Adrenal gland (tissue), 5 donors: ENCODE data around the gene ZNG1F.

Source experiments
- POLR2A ChIP-seq, 2 donors: fragments of 450-650 bp; IDR thresholded peaks; one replicate each; pipeline ENCODE4 v1.6.1; 2017; ENCODE audit warnings: antibody characterized with exemption in 2 of 2, mild to moderate bottlenecking in 2 of 2, moderate library complexity in 1 of 2
- TF ChIP-seq, protein P1 (sequence below), 6 experiments: fragments of 450-650 bp in 4 of 6; fragments of 200-600 bp in 2 of 6; sonication (generic) in 1 of 6; IDR thresholded peaks; 1 replicate in 5 of 6; 2 replicates in 1 of 6; pipeline versions ENCODE4 v1.5.1 to v1.8.0; 2016 to 2021; ENCODE audit warnings: antibody characterized with exemption in 6 of 6, mild to moderate bottlenecking in 2 of 6, moderate library complexity in 1 of 6
- donor health status: DM: no; HTN: no; CAD: no.

DNA sequence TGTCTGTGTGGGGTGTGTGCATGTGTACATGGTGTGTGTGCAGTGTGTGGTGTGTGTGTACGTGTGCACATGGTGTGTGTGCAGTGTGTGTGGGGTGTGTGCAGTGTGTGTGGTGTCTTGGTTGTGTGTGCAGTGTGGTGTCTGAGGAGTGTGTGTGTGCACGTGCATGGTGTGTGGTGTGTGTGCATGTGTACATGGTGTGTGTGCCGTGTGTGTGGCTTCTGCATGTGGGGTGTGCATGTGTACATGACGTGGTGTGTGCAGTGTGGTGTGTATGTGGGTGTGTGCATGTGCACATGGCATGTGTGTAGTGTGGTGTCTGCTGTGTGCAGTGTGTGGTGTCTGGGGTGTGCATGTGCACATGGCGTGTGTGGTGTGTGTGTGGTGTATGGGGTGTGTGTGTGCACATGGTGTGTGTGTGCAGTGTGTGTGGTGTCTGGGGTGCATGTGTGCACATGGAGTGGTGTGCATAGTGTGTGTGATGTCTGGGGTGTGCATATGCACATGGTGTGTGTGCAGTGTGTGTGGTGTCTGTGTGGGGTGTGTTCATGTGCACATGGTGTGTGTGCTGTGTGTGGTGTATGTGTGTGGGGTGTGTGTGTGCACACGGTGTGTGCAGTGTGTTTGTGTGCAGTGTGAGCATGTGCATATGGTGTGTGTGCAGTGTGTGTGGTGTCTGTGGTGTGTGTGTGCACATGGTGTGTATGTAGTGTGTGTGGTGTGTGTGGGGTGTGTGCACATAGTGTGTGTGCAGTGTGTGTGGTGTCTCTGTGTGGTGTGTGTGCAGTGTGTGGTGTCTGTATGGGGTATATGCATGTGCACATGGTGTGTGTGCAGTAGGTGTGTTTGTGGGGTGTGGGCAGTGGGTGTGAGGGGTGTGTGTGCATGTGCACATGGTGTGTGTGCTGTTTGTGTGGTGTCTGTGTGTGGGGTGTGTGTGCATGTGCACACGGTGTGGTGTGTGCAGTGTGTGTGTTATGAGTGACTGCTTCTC, 40.6 kb upstream of the ZNG1F start:
- TF ChIP-seq, protein P1, sequence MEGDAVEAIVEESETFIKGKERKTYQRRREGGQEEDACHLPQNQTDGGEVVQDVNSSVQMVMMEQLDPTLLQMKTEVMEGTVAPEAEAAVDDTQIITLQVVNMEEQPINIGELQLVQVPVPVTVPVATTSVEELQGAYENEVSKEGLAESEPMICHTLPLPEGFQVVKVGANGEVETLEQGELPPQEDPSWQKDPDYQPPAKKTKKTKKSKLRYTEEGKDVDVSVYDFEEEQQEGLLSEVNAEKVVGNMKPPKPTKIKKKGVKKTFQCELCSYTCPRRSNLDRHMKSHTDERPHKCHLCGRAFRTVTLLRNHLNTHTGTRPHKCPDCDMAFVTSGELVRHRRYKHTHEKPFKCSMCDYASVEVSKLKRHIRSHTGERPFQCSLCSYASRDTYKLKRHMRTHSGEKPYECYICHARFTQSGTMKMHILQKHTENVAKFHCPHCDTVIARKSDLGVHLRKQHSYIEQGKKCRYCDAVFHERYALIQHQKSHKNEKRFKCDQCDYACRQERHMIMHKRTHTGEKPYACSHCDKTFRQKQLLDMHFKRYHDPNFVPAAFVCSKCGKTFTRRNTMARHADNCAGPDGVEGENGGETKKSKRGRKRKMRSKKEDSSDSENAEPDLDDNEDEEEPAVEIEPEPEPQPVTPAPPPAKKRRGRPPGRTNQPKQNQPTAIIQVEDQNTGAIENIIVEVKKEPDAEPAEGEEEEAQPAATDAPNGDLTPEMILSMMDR (IDR thresholded peaks at IDR 0.05): no peak
- TF ChIP-seq POLR2A (IDR thresholded peaks at IDR 0.05): no peak
